Gastrocnemius medialis (tissue), 4 donors: ENCODE measurements around the gene ARSG. TPM values are rescaled to one million over a fixed set of nuclear protein-coding genes. Genes with fewer than 3 reads are reported as not detected.
A peak's percentile ranks its signal among the peaks of the same experiment; 100 is the strongest.

Source experiments
- ATAC-seq, 2 donors: fragments of 150-250 bp; one replicate each; pipeline ENCODE4 v1.9.1; 2016
- DNase-seq, 2 donors: peaks; one replicate each; pipeline ENCODE4 v3.0.0-alpha.2; 2019
- H3K27ac ChIP-seq, 4 donors: fragments of 200-600 bp; sonication (generic); 1 replicate in 1 of 4; 2 replicates in 3 of 4; pipeline ENCODE4 v1.5.1; 2016 to 2018; ENCODE audit warnings: mild to moderate bottlenecking in 2 of 4, moderate library complexity in 1 of 4
- H3K27me3 ChIP-seq, 3 donors: fragments of 200-600 bp; sonication (generic) in 2 of 3; 1 replicate in 1 of 3; 2 replicates in 2 of 3; pipeline versions ENCODE4 v1.5.1 to v1.6.0; 2016 to 2019; ENCODE audit warnings: mild to moderate bottlenecking in 1 of 3, moderate library complexity in 1 of 3
- H3K36me3 ChIP-seq, 2 donors: fragments of 200-600 bp; sonication (generic) in 1 of 2; one replicate each; pipeline ENCODE4 v1.5.1; 2017 to 2018
- H3K4me1 ChIP-seq, 2 donors: fragments of 200-600 bp; sonication (generic) in 1 of 2; one replicate each; pipeline ENCODE4 v1.5.1; 2016 to 2017; ENCODE audit warnings: mild to moderate bottlenecking in 2 of 2
- H3K4me3 ChIP-seq, 4 donors: fragments of 200-600 bp; sonication (generic) in 3 of 4; 1 replicate in 1 of 4; 2 replicates in 3 of 4; pipeline ENCODE4 v1.5.1; 2016 to 2019; ENCODE audit warnings: mild to moderate bottlenecking in 2 of 4
- H3K9me3 ChIP-seq, 3 donors: fragments of 200-600 bp; sonication (generic) in 2 of 3; 1 replicate in 1 of 3; 2 replicates in 2 of 3; pipeline ENCODE4 v1.5.1; 2016 to 2019
- POLR2A ChIP-seq, 2 donors: fragments of 450-650 bp; IDR thresholded peaks; one replicate each; pipeline ENCODE4 v1.6.1; 2017; ENCODE audit warnings: antibody characterized with exemption in 2 of 2, mild to moderate bottlenecking in 2 of 2, moderate library complexity in 2 of 2
- in situ Hi-C, 4 donors: fragments of 200-750 bp; cut with MboI; loops; one replicate each; pipeline versions ENCODE4 v1.15.0 to v1.8.0; 2017; ENCODE audit warnings: low sequenced_read_pairs in 4 of 4
- intact Hi-C: fragments of 100-400 bp; cut with DNase I; formaldehyde crosslinking; loops from one replicate; pipeline ENCODE4 v1.15.1; 2023; ENCODE audit warnings: low total_unique reads
- total RNA-seq, 4 donors: library from RNA; depleted of rRNA; stranded (reverse); fragments of >200 nt; gene quantifications; one replicate each; pipeline versions ENCODE4 v1.1.0 to v1.2.3, GENCODE V29; 2016
- TF ChIP-seq, protein P1 (sequence below), 5 experiments: fragments of 450-650 bp in 3 of 5; fragments of 200-600 bp in 2 of 5; sonication (generic) in 2 of 5; IDR thresholded peaks in 4 of 5; conservative IDR thresholded peaks in 1 of 5; 1 replicate in 4 of 5; 2 replicates in 1 of 5; pipeline ENCODE4 v1.5.1; 2016 to 2019; ENCODE audit warnings: antibody characterized with exemption in 5 of 5, mild to moderate bottlenecking in 3 of 5, moderate library complexity in 3 of 5

Gene ARSG
- total RNA-seq, 4 donors from 2014 or later, result 3.3 to 6.1 (median 5.4) TPM

DNA sequence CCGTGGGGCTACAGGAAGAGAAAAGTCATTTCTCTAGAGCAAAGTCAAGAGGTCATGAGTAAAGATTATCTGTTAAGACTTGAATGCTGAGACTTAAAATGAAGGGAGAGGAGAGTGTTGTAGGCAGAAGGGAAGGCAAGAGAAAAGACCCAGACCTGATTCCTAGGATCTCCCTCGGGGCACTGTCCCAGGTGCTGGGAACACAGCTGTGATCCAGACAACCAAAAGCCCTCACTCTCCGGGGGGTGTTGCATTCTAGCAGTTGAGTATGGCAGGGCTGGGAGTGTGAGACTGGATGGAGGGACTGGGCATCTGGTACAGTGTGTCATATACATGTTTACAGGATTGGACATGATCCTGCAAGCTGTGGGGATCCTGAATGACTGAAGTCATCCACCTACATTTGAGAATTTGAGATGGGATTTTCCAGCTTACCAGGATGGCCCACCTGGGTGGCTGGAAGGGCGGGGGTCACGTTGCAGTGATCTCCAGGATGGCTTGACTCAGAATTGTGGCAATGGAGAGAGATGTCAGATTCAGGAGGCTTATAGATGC is 29.1 kb downstream of the ARSG start:
- no peaks in the 10 kb centered on the region for H3K27me3 ChIP-seq
- intact Hi-C loops (no loop called here), in situ Hi-C loops (loop anchor here in 1 of 4 donors (5.0 kb wide), 1 partner anchor 57 kb away; no protein-coding TSS in a partner anchor)
- peaks cover 47 to 50% of the 10 kb centered on the region in 2 donors for H3K4me1 ChIP-seq
- no peaks in the 10 kb centered on the region for H3K9me3 ChIP-seq
- ATAC-seq (no peak), DNase-seq (peak in 1 of 2 donors; percentile 48)
- H3K4me3 ChIP-seq, result no peak overlapping the region
- no peak for TF ChIP-seq POLR2A (IDR thresholded peaks at IDR 0.05)
- TF ChIP-seq, protein P1, sequence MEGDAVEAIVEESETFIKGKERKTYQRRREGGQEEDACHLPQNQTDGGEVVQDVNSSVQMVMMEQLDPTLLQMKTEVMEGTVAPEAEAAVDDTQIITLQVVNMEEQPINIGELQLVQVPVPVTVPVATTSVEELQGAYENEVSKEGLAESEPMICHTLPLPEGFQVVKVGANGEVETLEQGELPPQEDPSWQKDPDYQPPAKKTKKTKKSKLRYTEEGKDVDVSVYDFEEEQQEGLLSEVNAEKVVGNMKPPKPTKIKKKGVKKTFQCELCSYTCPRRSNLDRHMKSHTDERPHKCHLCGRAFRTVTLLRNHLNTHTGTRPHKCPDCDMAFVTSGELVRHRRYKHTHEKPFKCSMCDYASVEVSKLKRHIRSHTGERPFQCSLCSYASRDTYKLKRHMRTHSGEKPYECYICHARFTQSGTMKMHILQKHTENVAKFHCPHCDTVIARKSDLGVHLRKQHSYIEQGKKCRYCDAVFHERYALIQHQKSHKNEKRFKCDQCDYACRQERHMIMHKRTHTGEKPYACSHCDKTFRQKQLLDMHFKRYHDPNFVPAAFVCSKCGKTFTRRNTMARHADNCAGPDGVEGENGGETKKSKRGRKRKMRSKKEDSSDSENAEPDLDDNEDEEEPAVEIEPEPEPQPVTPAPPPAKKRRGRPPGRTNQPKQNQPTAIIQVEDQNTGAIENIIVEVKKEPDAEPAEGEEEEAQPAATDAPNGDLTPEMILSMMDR (IDR thresholded peaks at IDR 0.05 in 4 of 5, conservative IDR thresholded peaks at IDR 0.05 in 1 of 5), result no peak
- H3K36me3 ChIP-seq, result no peaks in the 10 kb centered on the region
- peak overlapping the region; percentile 94 to 99 (median 95) for H3K27ac ChIP-seq

DNA sequence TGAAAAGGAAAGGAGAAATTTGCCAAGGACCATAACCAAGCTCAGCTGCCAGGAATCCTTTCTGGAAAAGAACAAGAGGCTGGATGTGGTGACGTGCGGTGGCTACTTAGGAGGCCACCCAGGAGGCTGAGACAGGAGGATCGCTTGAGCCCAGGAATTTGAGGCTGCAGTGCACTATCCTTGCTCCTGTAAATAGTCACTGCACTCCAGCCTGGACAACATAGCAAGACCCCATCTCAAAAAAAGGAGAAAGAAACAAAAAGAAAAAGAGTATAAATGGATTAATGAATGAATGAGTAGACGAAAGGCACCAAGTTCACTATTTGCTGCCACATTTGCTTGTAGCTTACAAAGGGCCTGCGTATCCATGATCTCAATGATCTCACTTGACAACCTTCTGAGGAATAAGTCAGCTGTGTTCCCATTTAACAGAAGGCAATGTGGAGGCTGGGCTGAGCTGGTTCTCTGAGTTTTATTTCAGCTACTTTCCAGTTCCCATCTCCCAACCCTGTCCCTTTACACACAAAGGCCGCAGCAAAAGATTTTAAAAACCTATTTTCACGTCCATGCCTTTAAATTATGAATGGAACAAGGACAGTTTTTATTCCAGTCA is 29.8 kb downstream of the ARSG start:
- peak in 1 of 2 donors; percentile 7 for TF ChIP-seq POLR2A (IDR thresholded peaks at IDR 0.05)
- TF ChIP-seq, protein P1 (IDR thresholded peaks at IDR 0.05 in 4 of 5, conservative IDR thresholded peaks at IDR 0.05 in 1 of 5), result no peak
- intact Hi-C loops, result no loop called here
- ATAC-seq, result no peak

DNA sequence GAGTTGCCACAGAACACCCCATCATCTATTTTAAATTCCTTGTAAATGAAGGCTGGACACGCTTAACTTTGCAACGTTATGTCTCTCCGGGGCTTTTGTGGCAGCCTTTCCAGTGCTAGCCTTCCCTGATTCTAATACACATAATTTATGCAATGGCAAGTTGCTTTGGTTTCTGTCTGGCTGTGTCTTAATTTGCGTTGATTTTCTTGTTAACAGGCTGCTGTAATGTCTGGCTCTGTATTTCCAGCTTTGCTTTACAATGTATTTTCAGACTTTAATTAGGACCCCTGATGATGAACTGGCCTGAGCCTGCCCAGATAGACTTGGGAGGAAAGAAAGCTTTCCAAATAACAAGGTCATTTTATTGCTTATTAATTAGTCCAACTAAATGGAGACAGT is 30.3 kb downstream of the ARSG start:
- ATAC-seq, result no peak
- peak overlapping the region; percentile 94 to 99 (median 95) for H3K27ac ChIP-seq
- in situ Hi-C loops, result loop anchor here in 1 of 4 donors (5.0 kb wide), 1 partner anchor 56 kb away; no protein-coding TSS in a partner anchor
- TF ChIP-seq, protein P1 (IDR thresholded peaks at IDR 0.05 in 4 of 5, conservative IDR thresholded peaks at IDR 0.05 in 1 of 5), result no peak
- no peak for TF ChIP-seq POLR2A (IDR thresholded peaks at IDR 0.05)
- H3K27me3 ChIP-seq, result no peaks in the 10 kb centered on the region
- no peak for DNase-seq
- intact Hi-C loops, result no loop called here
- no peaks in the 10 kb centered on the region for H3K36me3 ChIP-seq
- H3K4me1 ChIP-seq, result peaks cover 56 to 57% of the 10 kb centered on the region in 2 donors
- no peaks in the 10 kb centered on the region for H3K9me3 ChIP-seq
- no peak overlapping the region for H3K4me3 ChIP-seq

More for the DNA sequence above, 29.8 kb downstream of the ARSG start:
- in situ Hi-C loops, result loop anchor here in 1 of 4 donors (5.0 kb wide), 1 partner anchor 56 kb away; no protein-coding TSS in a partner anchor
- peaks cover 53 to 54% of the 10 kb centered on the region in 2 donors for H3K4me1 ChIP-seq
- no peak for DNase-seq
- no peak overlapping the region for H3K4me3 ChIP-seq
- H3K36me3 ChIP-seq, result no peaks in the 10 kb centered on the region
- H3K9me3 ChIP-seq, result no peaks in the 10 kb centered on the region
- H3K27me3 ChIP-seq, result no peaks in the 10 kb centered on the region
- H3K27ac ChIP-seq, result peak overlapping the region; percentile 94 to 99 (median 95)

DNA sequence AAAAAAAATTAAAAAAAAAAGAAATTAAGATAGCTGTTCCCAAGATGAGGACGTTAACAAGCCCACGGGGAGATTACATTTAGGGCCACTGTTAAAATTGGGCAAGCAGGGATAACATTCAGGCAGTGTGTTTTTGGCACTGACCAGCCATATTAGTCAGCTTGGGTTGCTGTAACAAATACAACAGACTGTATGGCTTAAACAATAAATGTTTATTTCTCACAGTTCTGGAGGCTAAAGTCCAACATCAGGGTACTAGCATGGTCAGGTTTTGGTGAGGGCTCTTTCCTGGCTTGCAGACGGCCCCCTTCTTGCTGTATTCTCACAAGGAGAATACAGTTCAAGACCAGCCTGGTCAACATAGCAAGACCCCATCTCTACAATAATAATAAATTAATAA is 31.3 kb downstream of the ARSG start:
- Histone ChIP-seq H3K36me3 (no peaks in the 10 kb centered on the region), H3K4me3 (no peak overlapping the region), H3K27ac (peak overlapping the region; percentile 94 to 99 (median 95)), H3K9me3 (no peaks in the 10 kb centered on the region), H3K27me3 (no peaks in the 10 kb centered on the region), H3K4me1 (peaks cover 51 to 53% of the 10 kb centered on the region in 2 donors)
- in situ Hi-C loops, result loop anchor here in 1 of 4 donors (5.0 kb wide), 1 partner anchor 55 kb away; no protein-coding TSS in a partner anchor
- intact Hi-C loops, result no loop called here
- ATAC-seq (no peak), DNase-seq (no peak)
- no peak for TF ChIP-seq POLR2A (IDR thresholded peaks at IDR 0.05)
- TF ChIP-seq, protein P1 (IDR thresholded peaks at IDR 0.05 in 4 of 5, conservative IDR thresholded peaks at IDR 0.05 in 1 of 5), result no peak
